Measurements from ENCODE around the gene ARPC1B. TPM values are rescaled to one million over a fixed set of nuclear protein-coding genes. Genes with fewer than 3 reads are reported as not detected.

The ARPC1B gene
- total and polyA plus RNA-seq, 2 of the 8 experiments (the other 6 are each of a cell fraction or from before 2014, with no cell fraction given), result 64.5 to 115 TPM

DNA sequence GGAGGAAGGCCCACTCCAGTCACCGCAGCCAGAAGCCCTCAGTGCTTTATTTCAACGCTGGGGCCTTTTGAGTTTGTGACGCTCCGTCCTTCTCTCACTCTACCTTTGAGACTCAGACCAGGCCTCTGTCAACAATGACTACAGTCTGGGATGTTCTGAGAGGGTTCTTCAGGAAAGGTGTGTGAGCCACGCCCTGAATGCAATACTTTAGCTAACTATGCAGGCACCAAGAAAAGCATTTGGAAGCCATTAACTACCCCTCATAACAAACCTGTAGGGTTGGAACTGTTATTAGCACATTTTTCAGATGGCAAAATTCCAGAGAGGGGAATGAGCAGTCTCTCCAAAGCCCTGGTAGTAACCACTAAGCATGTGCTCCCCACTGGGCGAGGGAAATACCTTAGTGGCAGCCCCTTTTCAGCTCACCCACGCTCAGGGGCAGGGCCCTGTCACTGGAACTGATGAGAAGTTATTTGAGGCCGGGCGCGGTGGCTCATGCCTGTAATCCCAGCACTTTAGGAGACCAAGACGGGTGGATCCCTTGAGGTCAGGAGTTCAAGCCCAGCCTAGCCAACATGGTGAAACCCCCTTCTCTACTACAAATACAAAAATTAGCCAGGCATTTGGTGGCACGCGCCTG is 5.7 kb upstream of the ARPC1B start (continued):
- no peak for TF ChIP-seq TCF12 (IDR thresholded peaks at IDR 0.05; ENCODE audit: low read depth, low read length)

All from H1 (cell line).